ENCODE results near the gene CCDC136.

DNA sequence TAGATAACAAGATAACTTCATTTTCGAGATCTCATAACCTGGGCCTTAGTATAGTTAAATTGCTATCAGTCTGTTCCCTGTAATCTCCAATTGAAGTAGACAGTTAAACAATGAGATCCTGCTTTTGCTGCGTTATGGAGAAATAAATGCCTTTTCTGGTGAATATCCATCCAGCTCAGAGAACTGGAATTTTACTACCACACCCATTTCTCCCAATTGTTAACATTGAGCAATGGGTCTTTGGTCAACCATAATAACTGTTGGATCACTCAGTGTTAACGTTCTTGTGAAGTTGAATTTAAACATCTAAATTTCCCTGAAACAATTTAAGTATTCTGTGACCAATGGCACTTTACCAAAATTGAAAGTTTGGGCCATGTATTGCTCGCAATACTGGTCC, 49.6 kb upstream of the CCDC136 start:
- TF ChIP-seq SUZ12 (IDR thresholded peaks at IDR 0.05; ENCODE audit: extremely low read depth, insufficient read depth, insufficient read length) (no peak), ZNF274 (IDR thresholded peaks at IDR 0.05; ENCODE audit: low read depth, low read length) (no peak)
